ENCODE results near the gene UBALD2.

- TF ChIP-seq, protein P1, sequence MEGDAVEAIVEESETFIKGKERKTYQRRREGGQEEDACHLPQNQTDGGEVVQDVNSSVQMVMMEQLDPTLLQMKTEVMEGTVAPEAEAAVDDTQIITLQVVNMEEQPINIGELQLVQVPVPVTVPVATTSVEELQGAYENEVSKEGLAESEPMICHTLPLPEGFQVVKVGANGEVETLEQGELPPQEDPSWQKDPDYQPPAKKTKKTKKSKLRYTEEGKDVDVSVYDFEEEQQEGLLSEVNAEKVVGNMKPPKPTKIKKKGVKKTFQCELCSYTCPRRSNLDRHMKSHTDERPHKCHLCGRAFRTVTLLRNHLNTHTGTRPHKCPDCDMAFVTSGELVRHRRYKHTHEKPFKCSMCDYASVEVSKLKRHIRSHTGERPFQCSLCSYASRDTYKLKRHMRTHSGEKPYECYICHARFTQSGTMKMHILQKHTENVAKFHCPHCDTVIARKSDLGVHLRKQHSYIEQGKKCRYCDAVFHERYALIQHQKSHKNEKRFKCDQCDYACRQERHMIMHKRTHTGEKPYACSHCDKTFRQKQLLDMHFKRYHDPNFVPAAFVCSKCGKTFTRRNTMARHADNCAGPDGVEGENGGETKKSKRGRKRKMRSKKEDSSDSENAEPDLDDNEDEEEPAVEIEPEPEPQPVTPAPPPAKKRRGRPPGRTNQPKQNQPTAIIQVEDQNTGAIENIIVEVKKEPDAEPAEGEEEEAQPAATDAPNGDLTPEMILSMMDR (conservative IDR thresholded peaks at IDR 0.05; ENCODE audit: low read length): no peak
- TF ChIP-seq EZH2phosphoT487 (IDR thresholded peaks at IDR 0.05; ENCODE audit: borderline replicate concordance, low read depth, low read length): no peak
Observed at GRCh38 chr17:76277300-76278267, 12.4 kb downstream of the UBALD2 start.
